Mesodermal cell (in vitro differentiated cells): ENCODE measurements around the gene LRRC37A3.
A peak's percentile ranks its signal among the peaks of the same experiment; 100 is the strongest.
"Not testable (repeated sequence)": the region's sequence is repeated elsewhere in the genome, so short reads cannot be mapped to it uniquely, and the experiment has no call there.

Experiments
- H3K27ac ChIP-seq: 2 replicates; pipeline ENCODE4 v1.7.0; 2013; ENCODE audit warnings: mild to moderate bottlenecking, low read depth, low read length, moderate library complexity; ENCODE audit not compliant: severe bottlenecking
- H3K36me3 ChIP-seq: 2 replicates; pipeline ENCODE4 v1.7.1; 2013; ENCODE audit warnings: mild to moderate bottlenecking, low read length, moderate library complexity; ENCODE audit not compliant: control insufficient read depth, insufficient read depth
- H3K4me1 ChIP-seq: one replicate; pipeline ENCODE4 v1.7.1; 2013; ENCODE audit warnings: mild to moderate bottlenecking, low read length; ENCODE audit not compliant: insufficient read depth, control insufficient read depth, poor library complexity, severe bottlenecking
- H3K4me3 ChIP-seq: 2 replicates; pipeline ENCODE4 v1.7.0; 2013; ENCODE audit warnings: low read length, control low read depth, mild to moderate bottlenecking; ENCODE audit not compliant: insufficient read depth, poor library complexity, severe bottlenecking; ENCODE audit errors: extremely low read depth
- H3K9me3 ChIP-seq: 2 replicates; pipeline ENCODE4 v1.7.1; 2013; ENCODE audit warnings: mild to moderate bottlenecking, low read length, moderate library complexity; ENCODE audit not compliant: control insufficient read depth
- WGBS, 2 experiments: methylation state at CpG; one replicate each; pipeline ENCODE4 v1.1.5; 2013; ENCODE audit warnings: missing lambda C conversion rate in 2 of 2; ENCODE audit not compliant: insufficient coverage in 2 of 2; 5-methylcytosine and 5-hydroxymethylcytosine counted together

The LRRC37A3 gene

GRCh38 chr17:64941045-64941444 lies 21.8 kb upstream of the LRRC37A3 start:
- no peak overlapping the region for H3K4me3 ChIP-seq
- no peaks in the 10 kb centered on the region for H3K36me3 ChIP-seq
- no peaks in the 10 kb centered on the region for H3K4me1 ChIP-seq
- H3K9me3 ChIP-seq: no peaks in the 10 kb centered on the region
- WGBS, 2 experiments: 84 to 94% methylated on average over 3 of the region's 3 CpGs
- H3K27ac ChIP-seq: no peak overlapping the region

DNA sequence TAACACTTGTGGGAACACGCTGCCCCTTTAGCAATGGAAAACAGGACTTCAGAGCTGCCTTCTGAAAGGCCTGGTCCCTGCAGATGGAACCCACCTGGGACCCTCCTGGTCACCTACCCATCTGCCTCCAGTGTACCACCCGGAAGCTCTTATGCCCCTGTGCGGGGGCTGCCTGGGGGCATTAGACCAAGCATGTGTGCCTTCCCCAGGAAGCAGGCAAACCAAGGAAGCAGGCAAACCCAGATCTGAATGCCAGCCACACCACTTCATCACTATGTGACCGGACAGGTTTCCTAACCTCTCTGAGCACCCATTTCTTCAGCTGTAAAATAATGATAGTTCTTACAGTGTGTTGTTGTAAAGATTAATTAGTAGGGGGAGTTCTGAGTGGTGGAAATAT lies 20.8 kb upstream of the LRRC37A3 start:
- Histone ChIP-seq H3K36me3 (no peaks in the 10 kb centered on the region), H3K4me3 (no peak overlapping the region), H3K4me1 (no peaks in the 10 kb centered on the region), H3K27ac (no peak overlapping the region), H3K9me3 (no peaks in the 10 kb centered on the region)
- WGBS, 2 experiments: 86 to 97% methylated on average over 3 to 4 of the region's 4 CpGs

- 66 to 68% methylated on average over 4 to 9 of the region's 11 CpGs for WGBS, 2 experiments
- Histone ChIP-seq H3K4me1 (no peaks in the 10 kb centered on the region), H3K9me3 (no peaks in the 10 kb centered on the region), H3K4me3 (no peak overlapping the region), H3K27ac (no peak overlapping the region), H3K36me3 (no peaks in the 10 kb centered on the region)
Measured at GRCh38 chr17:64938925-64939474, 19.7 kb upstream of the LRRC37A3 start.

DNA sequence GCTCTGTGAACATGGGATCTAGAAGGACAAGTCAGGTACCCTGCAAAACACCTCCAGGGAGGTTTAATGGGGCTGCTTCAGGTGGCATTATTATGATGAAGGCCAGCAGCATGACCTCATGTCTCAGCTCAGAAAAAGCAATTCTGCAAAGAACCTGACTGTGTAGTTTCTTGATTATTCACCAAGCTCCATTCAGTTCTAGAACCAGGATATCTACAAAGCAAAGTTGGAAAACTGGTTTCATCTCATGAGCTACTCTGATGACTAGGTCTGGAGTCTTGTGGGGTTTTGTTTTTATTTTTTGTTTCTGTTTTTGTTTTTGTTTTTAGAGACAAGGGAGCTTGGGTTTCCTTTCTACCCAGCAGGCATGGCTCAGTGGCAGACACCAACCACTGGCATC lies 19.0 kb upstream of the LRRC37A3 start:
- no peak overlapping the region for H3K4me3 ChIP-seq
- no peaks in the 10 kb centered on the region for H3K4me1 ChIP-seq
- H3K27ac ChIP-seq: no peak overlapping the region
- H3K9me3 ChIP-seq: no peaks in the 10 kb centered on the region
- no peaks in the 10 kb centered on the region for H3K36me3 ChIP-seq

DNA sequence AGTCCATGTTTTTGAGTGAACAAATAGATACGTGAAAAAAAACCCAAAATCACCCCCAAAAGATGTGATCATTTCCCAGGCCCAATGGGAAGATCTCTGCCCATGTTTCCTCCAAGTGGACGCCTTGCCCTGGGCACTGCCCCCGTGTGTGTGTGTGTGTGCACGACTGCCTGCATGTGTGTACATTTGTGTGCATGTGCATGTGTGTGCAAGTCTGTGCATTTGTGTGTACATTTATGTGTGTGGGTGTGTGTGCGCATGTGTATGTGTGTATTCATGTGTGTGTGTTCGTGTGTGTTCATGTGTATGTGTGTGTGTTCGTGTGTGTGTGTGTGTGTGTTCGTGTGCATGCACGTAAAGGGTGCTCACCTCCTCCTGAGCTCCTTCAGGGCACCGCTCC lies 16.8 kb upstream of the LRRC37A3 start:
- 87 to 91% methylated on average over 7 to 9 of the region's 10 CpGs for WGBS, 2 experiments
- Histone ChIP-seq H3K36me3 (no peaks in the 10 kb centered on the region), H3K4me1 (no peaks in the 10 kb centered on the region), H3K9me3 (no peaks in the 10 kb centered on the region), H3K27ac (no peak overlapping the region), H3K4me3 (no peak overlapping the region)

DNA sequence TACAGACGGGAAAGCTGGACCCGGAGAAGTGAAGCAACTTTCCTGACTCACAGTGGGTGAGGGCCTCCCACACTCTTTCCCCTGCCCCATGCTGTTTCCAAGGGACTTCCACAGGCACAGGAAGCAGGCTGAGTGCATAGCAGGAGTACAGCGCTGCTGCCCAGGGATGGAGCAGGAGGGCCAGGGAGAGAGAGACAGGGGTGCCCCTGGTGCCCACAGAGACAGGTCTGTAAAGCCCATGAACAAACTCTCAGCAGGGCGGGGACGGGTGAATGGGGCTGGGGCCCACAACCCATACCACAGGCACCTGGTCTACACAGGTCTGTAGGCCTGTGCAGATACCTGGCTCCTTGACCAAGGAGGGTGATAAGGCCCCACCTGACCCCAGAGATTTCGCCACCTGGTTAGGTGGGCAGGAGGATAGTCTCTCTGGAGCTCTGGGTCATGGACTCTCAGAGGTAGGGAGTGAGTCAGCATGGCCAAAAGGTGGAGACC lies 15.1 kb upstream of the LRRC37A3 start:
- not testable (repeated sequence) for H3K36me3 ChIP-seq, H3K4me3 ChIP-seq, H3K4me1 ChIP-seq, H3K27ac ChIP-seq, H3K9me3 ChIP-seq
- WGBS, 2 experiments: 83 to 100% methylated on average over 2 of the region's 6 CpGs

GRCh38 chr17:64932850-64933249 lies 13.6 kb upstream of the LRRC37A3 start:
- not testable (repeated sequence) for H3K27ac ChIP-seq, H3K4me1 ChIP-seq, H3K9me3 ChIP-seq, H3K4me3 ChIP-seq, H3K36me3 ChIP-seq
- 75 to 100% methylated on average over 1 of the region's 3 CpGs for WGBS, 2 experiments

DNA sequence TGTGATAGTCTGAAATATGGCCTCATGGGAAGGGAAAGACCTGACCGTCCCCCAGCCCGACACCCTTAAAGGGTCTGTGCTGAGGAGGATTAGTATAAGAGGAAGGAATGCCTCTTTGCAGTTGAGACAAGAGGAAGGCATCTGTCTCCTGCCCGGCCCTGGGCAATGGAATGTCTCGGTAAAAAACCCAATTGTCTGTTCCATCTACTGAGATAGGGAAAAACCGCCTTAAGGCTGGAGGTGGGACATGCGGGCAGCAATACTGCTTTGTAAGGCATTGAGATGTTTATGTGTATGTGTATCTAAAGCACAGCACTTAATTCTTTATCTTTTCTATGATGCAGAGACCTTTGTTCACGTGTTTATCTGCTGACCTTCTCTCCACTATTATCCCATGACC lies 11.1 kb upstream of the LRRC37A3 start:
- H3K36me3 ChIP-seq, H3K4me1 ChIP-seq, H3K27ac ChIP-seq, H3K9me3 ChIP-seq, H3K4me3 ChIP-seq: not testable (repeated sequence)
- 63 to 80% methylated on average over 2 to 4 of the region's 7 CpGs for WGBS, 2 experiments

DNA sequence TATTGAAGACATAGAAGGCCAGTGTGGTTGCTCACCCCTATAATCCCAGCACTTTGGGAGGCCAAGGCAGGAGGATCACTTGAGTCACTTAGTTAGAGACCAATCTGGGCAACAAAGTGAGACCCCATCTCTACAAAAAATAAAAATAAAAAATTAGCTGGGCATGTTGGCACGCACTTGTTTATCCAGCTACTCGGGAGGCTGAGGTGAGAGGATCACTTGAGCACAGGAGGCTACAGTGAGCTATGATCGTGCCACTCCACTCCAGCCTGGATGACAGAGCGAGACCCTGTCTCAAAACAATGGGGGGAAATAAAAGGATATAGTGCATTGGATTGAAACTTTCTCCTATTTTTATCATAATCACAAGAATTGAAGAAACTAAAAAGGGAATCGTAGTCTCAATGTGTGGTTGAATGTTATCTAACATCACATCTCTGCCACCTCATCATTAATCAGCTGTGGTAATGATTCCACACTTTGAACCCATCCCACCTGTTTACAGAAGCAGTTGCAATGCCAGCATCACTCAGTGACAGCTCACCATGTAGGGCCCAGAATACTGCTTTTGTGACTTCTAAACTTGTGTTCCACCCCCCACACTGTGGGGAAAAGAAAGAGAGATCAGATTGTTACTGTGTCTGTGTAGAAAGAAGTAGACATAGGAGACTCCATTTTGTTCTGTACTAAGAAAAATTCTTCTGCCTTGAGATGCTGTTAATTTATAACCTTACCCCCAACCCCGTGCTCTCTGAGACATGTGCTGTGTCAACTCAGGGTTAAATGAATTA lies 10.3 kb upstream of the LRRC37A3 start:
- no CpG with 5 or more reads among the region's 6 CpGs for WGBS, 2 experiments
- H3K4me1 ChIP-seq, H3K9me3 ChIP-seq, H3K4me3 ChIP-seq, H3K36me3 ChIP-seq, H3K27ac ChIP-seq: not testable (repeated sequence)

GRCh38 chr17:64928701-64929100 lies 9.4 kb upstream of the LRRC37A3 start:
- H3K27ac ChIP-seq, H3K9me3 ChIP-seq, H3K4me1 ChIP-seq, H3K4me3 ChIP-seq, H3K36me3 ChIP-seq: not testable (repeated sequence)
- WGBS, 2 experiments: no CpG with 5 or more reads among the region's 3 CpGs

GRCh38 chr17:64927444-64927843 lies 8.2 kb upstream of the LRRC37A3 start:
- H3K36me3 ChIP-seq, H3K4me1 ChIP-seq, H3K9me3 ChIP-seq, H3K4me3 ChIP-seq: not testable (repeated sequence)
- H3K27ac ChIP-seq: peak overlapping the region; percentile 41
- WGBS, 2 experiments: 30% methylated on average over 1 of the region's 2 CpGs; no CpG with 5 or more reads in 1 of the 2 experiments
